GM06990 (cell line): ENCODE data around the gene HOXB3.

ENCODE experiments used
- DNase-seq: peaks from one replicate; pipeline ENCODE4 v3.0.0-alpha.2; 2011; ENCODE audit not compliant: insufficient read length; ENCODE audit errors: extremely low read depth
- H3K27me3 ChIP-seq: replicated peaks from 2 replicates; pipeline ENCODE4 v1.6.0; 2011; ENCODE audit warnings: low read length; ENCODE audit not compliant: control insufficient read depth, insufficient read depth
- H3K36me3 ChIP-seq: 2 replicates; pipeline ENCODE4 v1.5.1; 2011; ENCODE audit warnings: low read length; ENCODE audit not compliant: control insufficient read depth, insufficient read depth
- H3K4me3 ChIP-seq: replicated peaks from 2 replicates; pipeline ENCODE4 v1.5.1; 2011; ENCODE audit warnings: low read depth, mild to moderate bottlenecking, control low read depth, low read length
- TF ChIP-seq, protein P1 (sequence below): IDR thresholded peaks from 2 replicates; pipeline ENCODE4 v1.5.1; 2011; ENCODE audit warnings: low read length, control low read depth, mild to moderate bottlenecking, inconsistent platforms; ENCODE audit not compliant: insufficient read depth, poor library complexity, severe bottlenecking

The HOXB3 gene

GRCh38 chr17:48559122-48559839 is 30.8 kb downstream of the HOXB3 start:
- no peaks in the 10 kb centered on the region for H3K27me3 ChIP-seq
- TF ChIP-seq, protein P1, sequence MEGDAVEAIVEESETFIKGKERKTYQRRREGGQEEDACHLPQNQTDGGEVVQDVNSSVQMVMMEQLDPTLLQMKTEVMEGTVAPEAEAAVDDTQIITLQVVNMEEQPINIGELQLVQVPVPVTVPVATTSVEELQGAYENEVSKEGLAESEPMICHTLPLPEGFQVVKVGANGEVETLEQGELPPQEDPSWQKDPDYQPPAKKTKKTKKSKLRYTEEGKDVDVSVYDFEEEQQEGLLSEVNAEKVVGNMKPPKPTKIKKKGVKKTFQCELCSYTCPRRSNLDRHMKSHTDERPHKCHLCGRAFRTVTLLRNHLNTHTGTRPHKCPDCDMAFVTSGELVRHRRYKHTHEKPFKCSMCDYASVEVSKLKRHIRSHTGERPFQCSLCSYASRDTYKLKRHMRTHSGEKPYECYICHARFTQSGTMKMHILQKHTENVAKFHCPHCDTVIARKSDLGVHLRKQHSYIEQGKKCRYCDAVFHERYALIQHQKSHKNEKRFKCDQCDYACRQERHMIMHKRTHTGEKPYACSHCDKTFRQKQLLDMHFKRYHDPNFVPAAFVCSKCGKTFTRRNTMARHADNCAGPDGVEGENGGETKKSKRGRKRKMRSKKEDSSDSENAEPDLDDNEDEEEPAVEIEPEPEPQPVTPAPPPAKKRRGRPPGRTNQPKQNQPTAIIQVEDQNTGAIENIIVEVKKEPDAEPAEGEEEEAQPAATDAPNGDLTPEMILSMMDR, result no peak
- DNase-seq, result no peak
- H3K4me3 ChIP-seq, result no peak overlapping the region
- H3K36me3 ChIP-seq, result no peaks in the 10 kb centered on the region

GRCh38 chr17:48558831-48559121 is 31.3 kb downstream of the HOXB3 start:
- Histone ChIP-seq H3K36me3 (no peaks in the 10 kb centered on the region), H3K4me3 (no peak overlapping the region), H3K27me3 (no peaks in the 10 kb centered on the region)
- TF ChIP-seq, protein P1, result no peak
- DNase-seq, result no peak

GRCh38 chr17:48558057-48558830 is 31.8 kb downstream of the HOXB3 start:
- Histone ChIP-seq H3K4me3 (no peak overlapping the region), H3K36me3 (no peaks in the 10 kb centered on the region), H3K27me3 (no peaks in the 10 kb centered on the region)
- no peak for DNase-seq
- TF ChIP-seq, protein P1, result no peak

DNA sequence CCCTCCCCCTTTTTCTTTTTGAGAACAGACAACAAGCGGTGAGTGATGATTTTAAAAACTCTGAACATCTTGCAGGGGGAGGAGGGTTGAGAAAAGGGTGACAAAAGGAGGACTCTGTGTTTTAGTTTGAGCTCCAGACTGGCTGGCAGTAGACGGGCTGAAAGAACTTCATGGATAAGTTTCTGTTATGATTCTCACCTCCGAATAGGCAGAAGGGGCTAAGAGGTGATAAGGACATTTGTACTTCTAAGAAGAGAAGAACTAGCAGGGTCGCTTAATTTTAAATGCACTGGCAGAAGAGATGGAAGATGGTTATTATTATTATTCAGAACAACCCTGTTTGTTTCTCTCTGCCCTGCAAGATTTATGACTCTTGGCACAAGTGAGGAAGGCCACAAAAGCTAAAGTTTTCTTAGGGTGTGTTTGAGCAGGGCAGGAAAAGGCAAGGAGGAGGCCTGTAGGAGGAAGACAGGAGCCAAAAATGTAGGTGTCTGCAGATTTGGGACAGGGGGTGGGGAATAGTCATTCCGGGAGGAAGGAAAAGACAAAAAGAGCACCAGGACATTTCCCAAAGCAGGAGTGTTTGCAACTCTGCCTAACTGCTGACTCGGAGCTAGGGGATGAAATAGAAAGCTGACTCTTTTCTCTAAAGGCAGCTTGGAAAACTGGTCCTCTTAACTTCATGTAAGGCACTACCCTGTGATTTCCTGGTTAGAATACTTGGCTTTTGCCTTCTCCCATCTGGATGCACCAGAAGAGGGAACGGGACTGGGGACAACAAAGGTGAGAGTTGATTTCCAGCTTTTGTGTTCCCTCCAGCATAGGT is 33.3 kb downstream of the HOXB3 start:
- Histone ChIP-seq H3K36me3 (no peaks in the 10 kb centered on the region), H3K27me3 (no peaks in the 10 kb centered on the region), H3K4me3 (no peak overlapping the region)
- TF ChIP-seq, protein P1, result no peak
- DNase-seq, result no peak

GRCh38 chr17:48556229-48556575 is 33.8 kb downstream of the HOXB3 start:
- Histone ChIP-seq H3K4me3 (no peak overlapping the region), H3K27me3 (no peaks in the 10 kb centered on the region), H3K36me3 (no peaks in the 10 kb centered on the region)
- TF ChIP-seq, protein P1, result no peak
- DNase-seq, result no peak
